PFSK-1 (cell line): ENCODE data around the gene AKAP13.

Experiments used
- FOXP2 ChIP-seq: optimal IDR thresholded peaks from 2 replicates; pipeline ENCODE3; 2011; ENCODE audit warnings: borderline replicate concordance, control low read depth, inconsistent platforms; ENCODE audit not compliant: insufficient read depth; ENCODE audit errors: extremely low read length, extremely low read depth
- POLR2AphosphoS5 ChIP-seq: IDR thresholded peaks from 2 replicates; pipeline ENCODE4 v1.6.1; 2012; ENCODE audit warnings: low read depth, mild to moderate bottlenecking, control low read depth, low read length, moderate library complexity
- SIN3A ChIP-seq: IDR thresholded peaks from 2 replicates; pipeline ENCODE4 v1.6.1; 2012; ENCODE audit warnings: mild to moderate bottlenecking, low read length, moderate library complexity, borderline replicate concordance; ENCODE audit not compliant: insufficient read depth
- TAF1 ChIP-seq: IDR thresholded peaks from 2 replicates; pipeline ENCODE4 v1.6.1; 2012; ENCODE audit warnings: low read length, control low read depth, borderline replicate concordance; ENCODE audit not compliant: insufficient read depth
- TF ChIP-seq, protein P1 (sequence below), 2 experiments: IDR thresholded peaks; 2 replicates each; pipeline versions ENCODE4 v1.6.1 to v1.8.0; 2011 to 2012; ENCODE audit warnings: low read depth in 2 of 2, low read length in 2 of 2, control low read depth in 1 of 2, inconsistent platforms in 1 of 2, mild to moderate bottlenecking in 1 of 2, moderate library complexity in 1 of 2; ENCODE audit not compliant: insufficient read depth in 1 of 2

DNA sequence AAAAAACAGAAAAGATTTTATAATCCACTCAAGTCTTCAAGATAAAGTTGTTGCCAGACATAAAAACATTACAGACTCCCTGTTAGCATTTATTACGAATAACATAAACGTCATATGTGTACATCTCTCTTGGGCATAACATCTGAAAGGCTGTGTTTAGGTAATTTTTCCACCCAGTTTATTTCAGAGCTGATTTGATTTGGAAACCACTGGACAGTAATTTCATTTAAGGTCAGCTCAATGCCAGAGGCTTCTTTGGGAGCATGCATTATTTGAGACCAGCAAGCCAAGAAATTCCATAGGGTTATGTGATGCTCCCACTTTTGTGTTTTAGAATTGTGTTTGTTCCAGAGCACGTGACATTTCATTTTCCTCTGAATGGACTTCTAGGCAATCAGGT is 196.0 kb downstream of the AKAP13 start:
- TF ChIP-seq, protein P1, sequence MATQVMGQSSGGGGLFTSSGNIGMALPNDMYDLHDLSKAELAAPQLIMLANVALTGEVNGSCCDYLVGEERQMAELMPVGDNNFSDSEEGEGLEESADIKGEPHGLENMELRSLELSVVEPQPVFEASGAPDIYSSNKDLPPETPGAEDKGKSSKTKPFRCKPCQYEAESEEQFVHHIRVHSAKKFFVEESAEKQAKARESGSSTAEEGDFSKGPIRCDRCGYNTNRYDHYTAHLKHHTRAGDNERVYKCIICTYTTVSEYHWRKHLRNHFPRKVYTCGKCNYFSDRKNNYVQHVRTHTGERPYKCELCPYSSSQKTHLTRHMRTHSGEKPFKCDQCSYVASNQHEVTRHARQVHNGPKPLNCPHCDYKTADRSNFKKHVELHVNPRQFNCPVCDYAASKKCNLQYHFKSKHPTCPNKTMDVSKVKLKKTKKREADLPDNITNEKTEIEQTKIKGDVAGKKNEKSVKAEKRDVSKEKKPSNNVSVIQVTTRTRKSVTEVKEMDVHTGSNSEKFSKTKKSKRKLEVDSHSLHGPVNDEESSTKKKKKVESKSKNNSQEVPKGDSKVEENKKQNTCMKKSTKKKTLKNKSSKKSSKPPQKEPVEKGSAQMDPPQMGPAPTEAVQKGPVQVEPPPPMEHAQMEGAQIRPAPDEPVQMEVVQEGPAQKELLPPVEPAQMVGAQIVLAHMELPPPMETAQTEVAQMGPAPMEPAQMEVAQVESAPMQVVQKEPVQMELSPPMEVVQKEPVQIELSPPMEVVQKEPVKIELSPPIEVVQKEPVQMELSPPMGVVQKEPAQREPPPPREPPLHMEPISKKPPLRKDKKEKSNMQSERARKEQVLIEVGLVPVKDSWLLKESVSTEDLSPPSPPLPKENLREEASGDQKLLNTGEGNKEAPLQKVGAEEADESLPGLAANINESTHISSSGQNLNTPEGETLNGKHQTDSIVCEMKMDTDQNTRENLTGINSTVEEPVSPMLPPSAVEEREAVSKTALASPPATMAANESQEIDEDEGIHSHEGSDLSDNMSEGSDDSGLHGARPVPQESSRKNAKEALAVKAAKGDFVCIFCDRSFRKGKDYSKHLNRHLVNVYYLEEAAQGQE (IDR thresholded peaks at IDR 0.05; ENCODE audit: insufficient read depth in 1 of 2, low read depth in 2 of 2, low read length in 2 of 2): no peak
- TF ChIP-seq POLR2AphosphoS5 (no peak), SIN3A (no peak), TAF1 (no peak), FOXP2 (no peak)
